ENCODE data around the gene ADGRV1.

The ADGRV1 gene

DNA sequence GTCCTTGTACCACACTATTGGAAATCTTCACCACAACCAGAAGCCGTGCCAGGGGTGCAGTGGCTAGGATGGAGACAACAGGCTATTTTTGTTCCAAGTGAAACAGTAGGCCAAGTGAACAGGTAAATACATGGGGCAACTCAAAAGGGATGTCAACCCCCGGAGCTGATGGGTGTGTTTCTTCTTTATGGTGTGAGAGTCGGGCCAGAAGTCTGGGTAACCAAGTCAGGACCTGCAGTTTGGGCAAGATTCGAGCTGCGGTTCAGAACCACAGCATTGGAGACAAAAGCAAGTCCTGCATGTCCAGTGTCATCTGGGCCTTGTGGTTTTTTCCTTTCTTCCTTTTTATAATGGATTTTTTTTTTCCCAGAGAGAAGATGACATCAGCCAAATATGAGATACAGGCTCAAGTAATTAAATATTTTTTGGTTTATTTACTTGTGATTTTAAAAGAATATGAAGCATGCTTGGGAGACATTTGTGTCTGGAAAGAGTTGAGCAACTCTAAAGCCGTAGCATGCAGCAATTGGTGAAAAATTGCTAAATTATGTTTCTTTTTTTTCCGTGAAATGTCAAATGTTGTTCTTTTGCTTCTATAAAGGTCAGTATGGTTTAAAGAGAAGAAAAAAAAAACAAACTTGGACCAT is 562.9 kb downstream of the ADGRV1 start:
- no peak for DNase-seq
- in situ Hi-C loops (cut with MboI; ENCODE audit: low pct_unique_long_range_greater_than_20kb, low sequenced_read_pairs) = loop anchor here (25.0 kb wide), 1 partner anchor 266 kb away; the partner anchor contains the start of gene ARRDC3

DNA sequence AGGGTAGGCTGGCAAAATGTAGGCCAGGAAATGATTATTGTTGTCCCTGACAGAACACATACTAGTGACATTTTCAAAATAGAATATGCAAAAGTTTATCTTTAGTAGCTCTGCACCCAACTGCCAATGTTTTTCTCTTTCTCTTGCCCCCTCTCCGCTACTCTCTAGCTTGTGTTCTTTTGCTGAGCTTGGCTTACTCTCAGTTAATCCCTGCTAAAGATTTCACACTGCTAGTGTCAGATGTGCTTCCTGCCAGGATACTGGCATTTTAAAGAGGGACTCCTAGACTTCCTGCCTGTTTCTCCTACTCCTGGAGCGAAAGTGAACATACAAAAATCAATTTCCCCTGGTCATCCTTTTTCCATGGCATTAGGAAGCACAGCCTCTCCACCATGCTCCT is 564.1 kb downstream of the ADGRV1 start:
- no peak for DNase-seq
- in situ Hi-C loops (cut with MboI; ENCODE audit: low pct_unique_long_range_greater_than_20kb, low sequenced_read_pairs) = loop anchor here (25.0 kb wide), 1 partner anchor 265 kb away; the partner anchor contains the start of gene ARRDC3

DNA sequence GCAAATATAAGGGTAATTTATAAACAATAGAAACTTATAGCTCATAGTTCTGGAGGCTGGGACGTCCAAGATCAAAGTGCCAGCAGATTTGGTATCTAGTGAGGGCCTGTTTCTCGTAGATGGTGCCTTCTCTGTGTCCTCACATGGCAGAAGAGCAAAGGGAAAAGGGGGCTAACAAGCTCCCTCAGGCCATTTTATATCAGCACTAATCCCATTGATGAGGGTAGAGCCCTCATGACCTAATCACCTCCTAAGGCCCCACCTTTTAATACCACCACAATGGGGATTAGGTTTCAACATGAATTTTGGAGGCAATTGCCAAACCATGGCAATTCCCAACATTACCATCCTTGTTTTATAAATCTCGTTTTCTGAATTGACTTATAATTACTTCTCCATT is 564.7 kb downstream of the ADGRV1 start:
- no peak for DNase-seq
- in situ Hi-C loops (cut with MboI; ENCODE audit: low pct_unique_long_range_greater_than_20kb, low sequenced_read_pairs) = loop anchor here (25.0 kb wide), 1 partner anchor 264 kb away; the partner anchor contains the start of gene ARRDC3

DNA sequence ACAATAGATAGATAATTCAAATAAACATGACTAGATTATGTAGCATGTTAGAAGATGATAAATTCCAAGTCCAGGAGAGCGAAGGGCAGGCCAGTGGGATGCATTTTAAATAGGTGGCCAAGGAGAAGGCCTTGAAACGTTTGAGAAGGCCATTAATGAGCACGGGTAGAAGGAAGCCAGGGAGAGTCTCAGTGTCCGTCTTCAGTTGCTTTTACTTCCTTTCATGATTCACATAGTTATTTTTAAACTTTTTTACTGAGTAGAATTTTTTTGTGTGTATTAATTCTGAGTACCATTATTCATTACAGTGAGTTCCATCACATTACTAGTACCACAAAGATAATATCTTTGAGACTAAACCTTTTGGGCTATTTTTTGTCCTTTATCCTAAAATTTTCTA is 565.3 kb downstream of the ADGRV1 start:
- DNase-seq = no peak
- in situ Hi-C loops (cut with MboI; ENCODE audit: low pct_unique_long_range_greater_than_20kb, low sequenced_read_pairs) = loop anchor here (25.0 kb wide), 1 partner anchor 263 kb away; the partner anchor contains the start of gene ARRDC3

DNA sequence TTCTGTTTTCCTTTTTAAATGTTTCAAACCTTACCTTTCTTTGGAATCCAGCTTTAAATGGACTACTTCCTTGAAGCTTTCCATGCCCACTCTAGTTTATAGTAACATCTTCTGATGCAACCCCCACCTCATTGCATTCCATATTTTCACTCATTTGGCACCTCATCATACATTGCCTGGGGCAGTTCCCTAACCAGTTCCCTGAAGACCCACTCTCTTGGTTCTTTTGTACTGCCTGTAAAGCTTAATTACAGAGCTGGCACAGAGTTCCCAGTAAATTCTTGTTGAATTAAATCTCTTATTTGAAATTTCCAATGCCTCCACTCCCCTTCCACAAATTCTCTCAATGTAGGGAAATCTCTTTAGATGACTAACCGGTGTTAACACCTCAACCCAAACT is 567.3 kb downstream of the ADGRV1 start:
- DNase-seq = no peak

DNA sequence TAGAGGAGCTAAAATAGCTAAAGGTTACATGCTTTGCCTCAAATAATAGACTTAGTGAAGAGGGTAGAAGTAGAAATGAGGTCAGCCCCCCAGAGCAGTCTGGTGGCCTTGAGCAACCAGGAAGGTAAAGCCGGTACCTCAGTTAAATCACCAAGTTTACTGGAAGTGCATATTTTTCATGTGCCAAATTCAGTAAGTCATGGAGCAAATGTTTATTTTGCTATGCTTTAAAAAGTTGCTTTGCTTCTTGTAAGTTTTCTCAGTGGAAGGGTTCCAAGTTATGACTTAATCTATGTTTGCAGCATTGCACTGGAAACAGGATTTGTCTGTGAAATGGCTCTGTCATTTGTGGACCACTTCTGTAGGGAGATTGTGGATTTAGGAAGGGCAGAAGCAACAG is 567.9 kb downstream of the ADGRV1 start:
- in situ Hi-C loops (cut with MboI; ENCODE audit: low pct_unique_long_range_greater_than_20kb, low sequenced_read_pairs) = no loop called here
- DNase-seq = no peak

More for the DNA sequence above, 567.3 kb downstream of the ADGRV1 start:
- in situ Hi-C loops (cut with MboI; ENCODE audit: low pct_unique_long_range_greater_than_20kb, low sequenced_read_pairs) = no loop called here

DNA sequence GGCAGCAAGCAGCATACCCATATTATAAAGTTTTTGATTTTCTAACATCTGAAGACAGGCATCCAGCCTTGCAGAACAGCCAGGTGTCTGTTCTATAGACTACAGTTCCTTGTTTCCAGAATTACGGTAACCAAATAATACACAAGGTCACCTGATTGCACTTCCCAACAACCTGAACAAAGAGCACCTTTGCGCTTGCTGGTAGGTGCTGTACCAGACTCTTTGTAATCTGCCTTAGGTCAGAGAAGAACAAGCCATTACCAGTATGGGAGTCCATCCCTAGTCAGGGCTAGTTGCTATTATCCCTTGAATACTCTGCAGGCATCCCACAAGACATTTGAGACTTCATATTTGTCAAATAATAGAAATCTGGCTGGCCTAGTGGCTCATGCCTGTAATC is 568.3 kb downstream of the ADGRV1 start:
- DNase-seq = no peak
- in situ Hi-C loops (cut with MboI; ENCODE audit: low pct_unique_long_range_greater_than_20kb, low sequenced_read_pairs) = no loop called here

DNA sequence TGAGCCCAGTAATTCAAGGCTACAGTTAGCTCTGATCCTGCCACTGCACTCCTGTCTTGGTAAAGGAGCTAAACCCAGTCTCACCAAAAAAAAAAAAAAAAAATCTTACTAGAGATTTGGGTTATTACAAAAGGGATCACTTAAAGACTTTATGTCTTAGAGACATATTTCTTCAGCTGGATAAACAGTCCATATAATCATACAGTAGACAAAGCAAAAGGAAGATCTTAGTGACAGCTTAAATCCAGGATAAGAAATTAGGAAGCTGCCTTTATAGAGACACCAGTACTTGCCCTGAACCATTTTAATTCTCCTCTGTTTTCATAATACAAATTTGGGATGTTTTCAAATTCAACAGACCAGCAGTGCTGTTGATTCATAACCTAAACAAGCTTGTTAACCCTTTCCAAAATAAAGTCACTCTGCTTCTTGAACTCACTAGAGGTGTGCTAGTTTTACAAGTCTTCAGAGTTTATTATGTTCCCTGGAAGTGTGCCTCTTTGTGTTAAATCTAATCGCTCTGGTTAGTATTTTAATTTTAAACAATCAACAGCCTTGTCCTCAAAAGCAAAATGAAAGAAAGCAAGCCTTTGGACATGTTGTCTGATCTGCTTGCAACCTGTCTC is 569.0 kb downstream of the ADGRV1 start:
- no peak for DNase-seq
- in situ Hi-C loops (cut with MboI; ENCODE audit: low pct_unique_long_range_greater_than_20kb, low sequenced_read_pairs) = no loop called here

DNA sequence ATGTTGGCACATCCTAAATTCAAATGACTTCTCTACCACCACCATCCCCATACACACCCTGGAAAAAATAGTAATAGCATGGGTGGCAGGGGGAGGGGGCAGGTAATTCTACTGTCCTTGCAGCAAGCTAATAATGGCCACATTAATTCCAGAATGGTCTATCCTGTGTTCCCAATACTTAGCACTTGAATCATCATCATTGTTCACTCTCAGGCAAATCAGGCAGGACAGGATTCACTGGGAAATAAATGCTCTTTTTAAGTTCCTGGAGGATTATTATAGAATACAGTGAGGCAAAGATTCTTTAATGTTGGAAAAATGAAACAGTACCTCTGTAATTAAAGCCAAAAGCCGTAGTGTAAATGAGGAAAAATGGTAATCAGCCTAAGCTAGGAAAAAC is 570.0 kb downstream of the ADGRV1 start:
- in situ Hi-C loops (cut with MboI; ENCODE audit: low pct_unique_long_range_greater_than_20kb, low sequenced_read_pairs) = no loop called here
- no peak for DNase-seq

DNA sequence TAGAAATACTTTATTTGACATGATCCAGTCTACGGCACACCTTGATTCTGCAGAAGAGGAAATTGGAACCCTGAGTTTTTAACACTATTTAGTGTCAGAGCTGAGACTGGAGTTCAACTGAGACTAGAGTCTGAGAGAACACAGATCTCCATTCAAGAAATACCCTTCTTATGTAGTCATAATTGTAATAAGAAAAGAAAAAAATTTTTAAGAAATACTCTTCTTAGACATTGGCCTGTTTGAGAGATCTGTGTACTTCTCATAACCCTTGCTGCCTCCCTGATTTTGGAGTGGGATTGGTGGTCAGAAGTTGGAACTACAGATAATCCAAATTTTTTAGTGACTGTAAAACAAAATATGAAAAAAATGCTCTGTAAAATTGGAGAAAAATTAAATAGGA is 571.2 kb downstream of the ADGRV1 start:
- DNase-seq = no peak
- in situ Hi-C loops (cut with MboI; ENCODE audit: low pct_unique_long_range_greater_than_20kb, low sequenced_read_pairs) = no loop called here

DNA sequence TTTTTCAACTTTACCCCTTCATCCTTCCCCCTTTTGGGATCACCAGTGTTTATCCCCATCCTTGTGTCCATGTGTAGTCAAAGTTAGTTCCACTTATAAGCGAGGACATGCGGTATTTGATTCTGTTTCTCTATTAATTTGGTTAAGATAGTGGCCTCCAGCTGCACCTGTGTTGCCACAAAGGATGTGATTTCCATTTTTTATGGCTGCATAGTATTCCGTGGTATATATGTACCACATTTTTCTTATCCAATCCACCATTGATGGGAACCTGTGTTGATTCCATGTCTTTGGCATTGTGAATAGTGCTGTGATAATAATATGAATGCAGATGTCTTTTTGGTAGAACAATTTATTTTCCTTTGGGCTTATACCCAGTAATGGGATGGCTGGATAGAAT is 572.2 kb downstream of the ADGRV1 start:
- in situ Hi-C loops (cut with MboI; ENCODE audit: low pct_unique_long_range_greater_than_20kb, low sequenced_read_pairs) = no loop called here
- DNase-seq = no peak

DNA sequence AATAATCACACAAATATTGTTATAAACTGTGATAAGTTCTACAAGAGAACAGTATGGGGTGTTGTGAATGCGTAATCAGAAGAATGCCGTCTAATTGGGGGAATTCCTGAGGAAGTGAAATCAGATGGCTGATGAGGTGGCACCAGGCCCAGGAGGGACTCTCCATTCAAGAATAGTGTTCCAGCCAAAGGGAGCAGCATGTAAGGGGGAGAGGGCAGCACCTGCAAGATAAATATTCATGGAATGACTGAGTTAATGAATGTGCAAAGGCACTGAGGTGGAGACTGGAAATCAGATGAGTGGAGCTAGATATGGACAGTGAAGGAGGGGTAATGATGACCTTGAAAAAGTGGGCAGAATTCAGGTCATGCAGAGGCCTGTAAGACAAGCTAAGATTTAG is 574.0 kb downstream of the ADGRV1 start:
- in situ Hi-C loops (cut with MboI; ENCODE audit: low pct_unique_long_range_greater_than_20kb, low sequenced_read_pairs) = no loop called here
- no peak for DNase-seq

DNA sequence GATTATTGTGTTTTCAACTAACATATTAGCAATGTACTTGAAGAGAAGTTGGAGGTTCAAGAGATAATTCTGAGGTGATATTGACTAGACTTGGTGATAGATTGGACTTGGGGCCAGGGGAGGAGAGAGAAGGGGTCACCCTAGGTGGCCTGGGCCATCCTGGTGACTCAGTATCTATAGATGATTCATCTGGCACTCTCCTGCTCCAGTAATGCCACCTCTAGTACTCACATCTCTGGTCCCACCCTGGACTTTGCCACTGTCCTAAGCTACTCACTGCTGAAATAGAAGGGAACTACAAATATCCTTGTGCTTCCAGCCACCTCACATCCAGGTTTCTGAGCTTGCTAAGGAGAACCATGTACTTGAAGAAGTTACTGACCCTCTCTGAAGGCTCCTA is 574.6 kb downstream of the ADGRV1 start:
- in situ Hi-C loops (cut with MboI; ENCODE audit: low pct_unique_long_range_greater_than_20kb, low sequenced_read_pairs) = no loop called here
- DNase-seq = no peak

DNA sequence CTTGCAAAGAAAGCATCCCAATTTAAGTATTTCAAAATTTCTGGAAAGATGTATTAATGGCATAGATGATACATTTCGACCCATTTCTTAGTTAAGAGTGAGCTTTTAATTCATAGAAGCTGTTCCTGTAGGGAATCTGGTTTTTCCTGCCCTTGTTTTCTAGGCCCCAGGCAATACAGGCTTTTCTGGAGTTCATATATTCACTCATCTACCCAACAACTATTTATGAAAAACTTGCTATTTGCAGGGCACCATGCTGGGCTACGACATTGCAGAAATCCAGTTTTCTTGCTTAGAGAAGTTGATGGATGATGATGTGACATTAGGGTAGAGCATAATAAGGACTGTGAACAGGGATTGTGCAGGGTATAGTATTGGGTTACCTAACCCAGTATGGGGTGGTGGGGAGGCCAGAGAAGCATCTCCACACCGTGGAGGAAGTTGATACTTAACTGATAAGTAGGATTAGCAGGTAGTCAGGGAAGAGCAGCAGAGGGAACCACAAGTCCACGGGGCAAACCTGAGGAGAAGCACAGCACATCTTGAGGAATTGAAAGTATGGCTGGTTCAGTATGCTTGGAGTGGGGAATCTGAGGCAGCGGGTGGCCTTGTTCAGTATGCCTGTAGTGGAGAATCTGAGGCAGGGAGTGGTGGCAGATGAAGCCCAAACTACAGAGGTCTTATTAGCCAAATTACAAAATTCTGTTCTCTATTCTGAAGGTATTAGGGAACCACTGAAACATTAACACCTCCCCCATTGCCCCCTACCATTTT is 577.1 kb downstream of the ADGRV1 start:
- no peak for DNase-seq
- in situ Hi-C loops (cut with MboI; ENCODE audit: low pct_unique_long_range_greater_than_20kb, low sequenced_read_pairs) = no loop called here

DNA sequence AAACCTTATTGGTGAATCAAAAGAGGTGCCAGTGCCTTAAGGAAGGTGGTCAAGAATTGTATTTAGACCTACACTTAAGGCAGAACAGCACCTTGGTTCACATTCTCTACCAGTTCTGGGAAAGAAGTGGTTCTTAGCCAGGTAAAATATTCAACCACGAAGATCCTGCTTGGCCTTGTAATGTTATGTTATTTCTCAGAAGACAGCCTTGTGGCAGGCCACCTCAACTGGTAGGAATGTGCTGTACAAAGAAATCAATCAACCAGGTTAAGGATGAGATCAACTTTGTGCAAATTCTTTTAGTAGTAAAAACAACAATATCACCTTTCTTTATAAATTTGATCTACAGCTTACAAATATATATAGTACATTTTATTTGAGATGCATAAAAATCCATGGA is 577.7 kb downstream of the ADGRV1 start:
- in situ Hi-C loops (cut with MboI; ENCODE audit: low pct_unique_long_range_greater_than_20kb, low sequenced_read_pairs) = no loop called here
- DNase-seq = no peak

DNA sequence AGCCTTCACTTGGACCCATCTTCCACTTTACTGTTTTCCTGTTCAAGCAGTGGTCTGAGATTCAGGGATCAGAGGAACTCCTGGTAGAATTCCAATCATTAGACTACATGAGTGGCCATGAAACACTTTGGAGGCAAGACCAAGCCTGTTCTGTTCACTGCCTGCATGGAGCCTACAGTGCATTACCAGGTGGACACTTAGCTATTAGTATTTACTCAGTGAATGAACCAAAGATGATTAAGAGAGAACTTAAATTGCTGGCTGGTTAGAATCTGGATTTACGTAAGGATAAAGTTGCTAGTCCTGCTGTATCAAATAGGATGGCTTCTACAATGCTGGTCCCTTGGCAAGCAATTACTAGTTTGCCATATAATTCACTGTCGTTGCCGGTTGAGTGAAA is 579.0 kb downstream of the ADGRV1 start:
- DNase-seq = no peak
- in situ Hi-C loops (cut with MboI; ENCODE audit: low pct_unique_long_range_greater_than_20kb, low sequenced_read_pairs) = no loop called here

DNA sequence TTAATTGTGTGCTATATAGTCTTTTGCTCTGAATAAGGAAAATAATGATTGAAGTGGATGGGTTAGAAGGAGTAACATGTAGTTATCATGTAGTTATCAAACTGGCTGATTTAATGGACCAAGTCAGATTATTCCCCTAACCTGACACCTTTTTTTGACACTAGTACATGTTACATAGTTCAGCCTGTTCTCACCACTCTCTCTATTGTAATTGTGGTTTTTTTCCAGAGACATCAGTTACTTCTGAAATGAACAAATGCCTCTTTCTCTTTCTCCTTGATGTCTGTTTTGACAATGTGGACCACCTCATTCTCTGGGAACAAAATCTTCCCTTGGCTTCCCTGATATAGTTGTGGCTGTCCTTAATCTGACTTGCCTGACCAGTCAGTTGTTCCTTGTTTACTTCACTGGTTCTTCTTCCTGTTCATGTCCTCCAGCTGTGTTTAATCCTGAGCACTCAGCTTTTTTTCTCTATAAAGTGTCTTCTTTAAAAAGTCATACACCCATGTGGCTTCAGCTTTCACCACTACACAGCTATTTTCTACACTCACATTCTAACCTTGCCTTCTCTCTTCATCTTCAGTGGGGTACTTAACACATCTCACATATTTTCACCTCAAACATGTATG is 581.1 kb downstream of the ADGRV1 start:
- no peak for DNase-seq
- in situ Hi-C loops (cut with MboI; ENCODE audit: low pct_unique_long_range_greater_than_20kb, low sequenced_read_pairs) = no loop called here

DNA sequence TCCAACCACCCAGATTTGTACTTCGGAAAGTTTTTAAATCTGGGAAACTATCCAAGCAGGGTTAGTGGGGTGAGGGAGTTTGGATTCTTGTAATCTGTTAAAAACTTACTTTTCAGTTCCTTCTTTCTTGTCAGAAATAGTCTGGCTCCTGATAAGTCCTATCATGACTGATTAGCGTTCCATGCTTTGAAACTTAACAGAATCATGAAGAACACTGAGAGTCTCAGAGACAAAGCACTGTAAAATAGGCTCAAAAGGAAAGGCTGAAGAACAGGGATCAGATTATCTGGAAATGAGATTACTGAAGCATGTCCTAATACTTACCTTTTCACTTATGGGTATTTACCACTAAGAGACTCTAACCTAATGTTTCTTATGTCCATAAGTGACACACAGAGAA is 582.1 kb downstream of the ADGRV1 start:
- in situ Hi-C loops (cut with MboI; ENCODE audit: low pct_unique_long_range_greater_than_20kb, low sequenced_read_pairs) = no loop called here
- no peak for DNase-seq

DNA sequence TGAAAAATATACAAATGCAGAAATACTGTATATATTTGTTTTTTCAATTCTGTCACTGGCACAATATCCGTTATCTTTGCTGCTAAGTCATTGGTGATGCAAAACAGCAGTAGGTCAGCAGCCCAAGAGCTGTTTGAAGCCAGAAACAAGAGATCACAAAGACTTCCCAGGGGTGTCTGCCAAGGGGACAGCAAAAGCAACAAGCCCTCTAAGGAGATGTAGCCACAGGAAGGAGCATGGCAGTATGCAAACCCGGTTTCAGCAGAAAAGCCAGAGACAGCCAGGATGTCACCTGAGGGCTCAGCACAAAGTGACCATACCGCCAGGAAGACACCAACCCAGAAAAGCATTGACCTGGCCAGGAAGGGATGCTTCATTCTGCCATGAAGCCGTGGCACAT is 583.0 kb downstream of the ADGRV1 start:
- no peak for DNase-seq
- in situ Hi-C loops (cut with MboI; ENCODE audit: low pct_unique_long_range_greater_than_20kb, low sequenced_read_pairs) = no loop called here

DNA sequence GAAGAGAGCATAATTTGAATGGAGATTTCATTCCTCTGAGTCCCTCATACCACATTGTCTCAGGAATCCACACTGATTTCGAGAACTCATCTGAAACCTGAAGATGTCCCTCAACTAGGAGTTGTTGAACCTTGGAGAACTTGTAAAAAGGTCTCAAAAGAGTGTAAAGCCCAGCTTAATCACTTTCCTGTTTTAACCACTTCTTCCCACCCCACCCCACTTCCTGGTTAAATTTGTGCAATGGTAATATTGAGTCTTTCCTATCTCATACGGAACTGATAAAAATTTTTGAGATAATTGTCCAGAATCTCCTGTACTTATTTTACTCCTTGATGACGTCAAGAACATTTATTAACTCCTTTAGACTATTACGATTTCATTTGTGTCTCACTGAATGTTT is 583.8 kb downstream of the ADGRV1 start:
- in situ Hi-C loops (cut with MboI; ENCODE audit: low pct_unique_long_range_greater_than_20kb, low sequenced_read_pairs) = no loop called here

More for the DNA sequence above, 583.8 kb downstream of the ADGRV1 start:
- no peak for DNase-seq
